Measurements from ENCODE around the gene HRK.

The HRK gene

GRCh38 chr12:116915326-116915725 is 34.1 kb upstream of the HRK start:
- H3K27ac ChIP-seq, result peak overlapping the region; percentile 2; the same call in 1 of the 2 replicates
- TF ChIP-seq ZFX (IDR thresholded peaks at IDR 0.05), result no peak
- TF ChIP-seq, protein P1, sequence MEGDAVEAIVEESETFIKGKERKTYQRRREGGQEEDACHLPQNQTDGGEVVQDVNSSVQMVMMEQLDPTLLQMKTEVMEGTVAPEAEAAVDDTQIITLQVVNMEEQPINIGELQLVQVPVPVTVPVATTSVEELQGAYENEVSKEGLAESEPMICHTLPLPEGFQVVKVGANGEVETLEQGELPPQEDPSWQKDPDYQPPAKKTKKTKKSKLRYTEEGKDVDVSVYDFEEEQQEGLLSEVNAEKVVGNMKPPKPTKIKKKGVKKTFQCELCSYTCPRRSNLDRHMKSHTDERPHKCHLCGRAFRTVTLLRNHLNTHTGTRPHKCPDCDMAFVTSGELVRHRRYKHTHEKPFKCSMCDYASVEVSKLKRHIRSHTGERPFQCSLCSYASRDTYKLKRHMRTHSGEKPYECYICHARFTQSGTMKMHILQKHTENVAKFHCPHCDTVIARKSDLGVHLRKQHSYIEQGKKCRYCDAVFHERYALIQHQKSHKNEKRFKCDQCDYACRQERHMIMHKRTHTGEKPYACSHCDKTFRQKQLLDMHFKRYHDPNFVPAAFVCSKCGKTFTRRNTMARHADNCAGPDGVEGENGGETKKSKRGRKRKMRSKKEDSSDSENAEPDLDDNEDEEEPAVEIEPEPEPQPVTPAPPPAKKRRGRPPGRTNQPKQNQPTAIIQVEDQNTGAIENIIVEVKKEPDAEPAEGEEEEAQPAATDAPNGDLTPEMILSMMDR (conservative IDR thresholded peaks at IDR 0.05), result no peak

DNA sequence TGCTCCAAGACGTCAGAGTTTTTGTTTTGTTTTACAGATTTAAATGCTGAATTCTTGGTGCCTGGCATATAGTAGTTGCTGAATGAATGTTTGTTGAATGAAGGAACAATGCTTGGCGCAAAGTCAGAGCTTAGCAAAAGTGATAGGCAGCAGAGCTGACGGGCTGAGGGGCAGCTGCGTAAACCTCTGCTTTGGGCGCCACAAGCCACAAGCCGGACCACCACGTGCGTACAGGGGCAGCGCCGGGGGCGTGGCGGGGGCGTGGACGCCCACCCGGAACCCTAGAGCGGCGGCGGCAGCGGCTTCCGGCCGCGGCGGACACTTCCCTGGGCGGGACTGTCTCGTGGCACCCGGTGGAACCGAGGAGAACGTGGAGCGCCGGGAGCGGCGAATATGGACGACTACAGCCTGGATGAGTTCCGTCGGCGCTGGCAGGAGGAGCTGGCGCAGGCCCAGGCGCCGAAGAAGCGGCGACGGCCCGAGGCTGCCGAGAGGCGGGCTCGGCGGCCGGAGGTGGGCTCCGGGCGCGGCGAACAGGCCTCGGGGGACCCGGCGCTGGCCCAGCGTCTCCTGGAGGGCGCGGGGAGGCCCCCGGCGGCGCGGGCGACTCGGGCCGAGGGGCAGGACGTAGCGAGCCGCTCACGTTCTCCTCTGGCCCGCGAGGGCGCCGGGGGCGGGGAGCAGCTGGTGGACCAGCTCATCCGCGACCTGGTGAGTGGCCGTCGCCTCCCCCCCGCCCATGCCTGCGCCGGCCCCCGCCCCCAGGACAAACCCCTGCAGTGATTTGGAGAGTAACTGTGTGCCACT is 29.6 kb upstream of the HRK start, which contains the start of gene FBXW8:
Gene FBXW8 (plus strand): TSS at position 306 of the 807 bp plus-strand sequence. CDS start 88 bp downstream, at position 394.
- H3K27ac ChIP-seq, result peak within 1 kb of the TSS; percentile 90
- peak; percentile 86 for TF ChIP-seq ZFX (IDR thresholded peaks at IDR 0.05)
- TF ChIP-seq, protein P1 (conservative IDR thresholded peaks at IDR 0.05), result no peak

DNA sequence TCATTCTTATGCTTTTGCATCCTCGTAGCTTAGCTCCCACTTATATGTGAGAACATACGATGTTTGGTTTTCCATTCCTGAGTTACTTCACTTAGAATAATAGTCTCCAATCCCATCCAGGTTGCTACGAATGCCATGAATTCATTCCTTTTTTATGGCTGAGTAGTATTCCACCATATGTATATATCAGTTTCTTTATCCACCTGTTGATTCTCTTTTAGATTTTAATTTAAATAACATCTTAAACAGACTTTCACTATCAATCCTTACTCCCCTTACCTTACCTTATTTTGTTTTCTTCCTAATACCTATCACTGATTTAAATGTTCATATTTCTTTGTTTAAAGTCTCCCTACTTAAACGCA is 29.0 kb upstream of the HRK start:
- TF ChIP-seq ZFX (IDR thresholded peaks at IDR 0.05), result no peak
- H3K27ac ChIP-seq, result peak overlapping the region; percentile 90

- TF ChIP-seq, protein P1 (conservative IDR thresholded peaks at IDR 0.05), result no peak
- TF ChIP-seq ZFX (IDR thresholded peaks at IDR 0.05), result no peak
- no peak overlapping the region for H3K27ac ChIP-seq
Measured at GRCh38 chr12:116906285-116906684, 25.0 kb upstream of the HRK start.

- H3K27ac ChIP-seq, result no peak overlapping the region
- TF ChIP-seq, protein P1 (conservative IDR thresholded peaks at IDR 0.05), result no peak
- TF ChIP-seq ZFX (IDR thresholded peaks at IDR 0.05), result no peak
Measured at GRCh38 chr12:116903818-116904217, 22.6 kb upstream of the HRK start.

DNA sequence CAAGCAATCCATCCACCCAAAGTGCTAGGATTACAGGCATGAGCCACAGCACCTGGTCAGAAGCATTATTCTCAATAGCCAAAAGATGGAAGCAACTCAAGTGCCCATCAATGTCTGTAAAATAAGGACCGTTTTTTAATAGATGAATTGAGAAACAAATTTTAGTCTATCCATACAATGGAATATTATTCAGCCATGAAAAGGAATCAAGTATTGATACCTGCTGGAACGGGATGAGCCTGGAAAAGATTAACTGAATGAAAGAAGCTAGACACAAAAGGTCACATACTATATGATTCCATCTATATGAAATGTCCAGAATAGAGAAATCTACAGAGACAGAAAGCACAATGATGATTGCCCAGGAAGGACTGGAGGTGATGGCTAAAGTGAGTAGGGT is 20.4 kb upstream of the HRK start:
- TF ChIP-seq, protein P1 (conservative IDR thresholded peaks at IDR 0.05), result no peak
- no peak for TF ChIP-seq ZFX (IDR thresholded peaks at IDR 0.05)
- no peak overlapping the region for H3K27ac ChIP-seq

DNA sequence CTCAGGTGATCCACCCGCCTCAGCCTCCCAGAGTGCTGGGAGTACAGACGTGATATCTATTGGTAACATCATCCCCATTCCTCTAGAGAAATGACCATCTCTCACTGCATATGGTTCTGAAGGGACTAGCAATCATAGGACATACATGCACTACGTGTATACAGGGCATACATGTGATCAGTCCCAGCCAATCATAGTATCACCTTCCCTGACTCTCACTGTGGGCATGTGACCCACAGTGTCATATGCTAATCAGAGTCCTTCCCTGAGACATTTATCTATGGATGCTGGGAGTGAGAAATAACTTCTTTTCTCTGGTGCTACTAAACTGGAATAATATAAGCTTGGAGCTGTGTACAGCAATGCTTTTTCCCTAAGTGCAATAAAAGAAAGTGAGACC is 17.4 kb upstream of the HRK start:
- no peak overlapping the region for H3K27ac ChIP-seq
- no peak for TF ChIP-seq ZFX (IDR thresholded peaks at IDR 0.05)
- TF ChIP-seq, protein P1 (conservative IDR thresholded peaks at IDR 0.05), result no peak

DNA sequence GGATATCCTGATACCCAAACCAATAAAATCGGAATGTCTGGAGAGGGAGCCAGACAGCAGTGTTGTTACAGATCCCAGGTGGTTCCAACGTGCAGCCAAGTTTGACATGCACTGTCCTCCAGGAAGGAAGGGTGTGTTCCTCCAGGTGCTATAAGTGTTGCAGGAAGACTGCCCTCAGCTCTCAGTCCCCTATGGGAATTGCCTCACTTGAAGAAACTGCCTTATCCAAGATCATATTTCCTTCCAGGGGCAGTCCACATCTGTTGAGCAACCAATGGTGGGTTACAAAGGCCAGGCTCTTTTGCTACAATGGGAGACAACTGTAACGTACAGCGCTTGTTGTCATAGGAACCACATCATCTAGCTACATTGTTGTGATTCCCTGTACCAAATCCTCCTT is 16.2 kb upstream of the HRK start:
- no peak overlapping the region for H3K27ac ChIP-seq
- TF ChIP-seq, protein P1 (conservative IDR thresholded peaks at IDR 0.05), result no peak
- TF ChIP-seq ZFX (IDR thresholded peaks at IDR 0.05), result no peak

Measured in C4-2B (cell line).